Neuronal stem cell (in vitro differentiated cells): ENCODE data around the gene MYO15A.

Source experiments
- DNase-seq: peaks from one replicate; pipeline ENCODE4 v3.0.0-alpha.2; 2013; ENCODE audit warnings: low spot score
- H2AFZ ChIP-seq: one replicate; pipeline ENCODE4 v1.6.1; 2013; ENCODE audit warnings: mild to moderate bottlenecking, low read length, inconsistent platforms
- H2AK5ac ChIP-seq: 2 replicates; pipeline ENCODE4 v1.6.1; 2013; ENCODE audit warnings: low read depth, mild to moderate bottlenecking, inconsistent platforms, low read length, moderate library complexity, mixed read lengths
- H2BK120ac ChIP-seq: 2 replicates; pipeline ENCODE4 v1.6.1; 2013; ENCODE audit warnings: low read depth, mild to moderate bottlenecking, inconsistent platforms, low read length, moderate library complexity, mixed read lengths
- H2BK12ac ChIP-seq: one replicate; pipeline ENCODE4 v1.6.1; 2013; ENCODE audit warnings: low read length, inconsistent platforms
- H2BK15ac ChIP-seq: 2 replicates; pipeline ENCODE4 v1.6.1; 2013; ENCODE audit warnings: mild to moderate bottlenecking, low read length, inconsistent platforms, mixed read lengths
- H2BK5ac ChIP-seq: one replicate; pipeline ENCODE4 v1.6.1; 2013; ENCODE audit warnings: inconsistent platforms, mild to moderate bottlenecking, low read length, moderate library complexity
- H3K14ac ChIP-seq: one replicate; pipeline ENCODE4 v1.6.1; 2013; ENCODE audit warnings: low read length, inconsistent platforms
- H3K18ac ChIP-seq: 2 replicates; pipeline ENCODE4 v1.6.1; 2013; ENCODE audit warnings: low read length, inconsistent platforms
- H3K23ac ChIP-seq: 2 replicates; pipeline ENCODE4 v1.6.1; 2013; ENCODE audit warnings: low read depth, mild to moderate bottlenecking, mixed read lengths, low read length, inconsistent platforms; ENCODE audit not compliant: poor library complexity
- H3K27ac ChIP-seq: replicated peaks from 3 replicates; pipeline ENCODE4 v1.5.1; 2013; ENCODE audit warnings: low read length, inconsistent platforms
- H3K27me3 ChIP-seq, 3 experiments: 2 replicates each; pipeline ENCODE4 v1.6.1; 2013; ENCODE audit warnings: low read length in 3 of 3, mild to moderate bottlenecking in 2 of 3, inconsistent platforms in 1 of 3, low read depth in 1 of 3, mixed read lengths in 1 of 3, moderate library complexity in 1 of 3; ENCODE audit not compliant: control insufficient read depth in 3 of 3, insufficient read depth in 3 of 3
- H3K36me3 ChIP-seq, 2 donors: replicated peaks in 1 of 2; 2 replicates each; pipeline ENCODE4 v1.6.1; 2013; ENCODE audit warnings: low read length in 2 of 2; ENCODE audit not compliant: control insufficient read depth in 2 of 2, insufficient read depth in 2 of 2
- H3K4ac ChIP-seq: 2 replicates; pipeline ENCODE4 v1.6.1; 2013; ENCODE audit warnings: inconsistent platforms, mild to moderate bottlenecking, low read length, moderate library complexity
- H3K4me1 ChIP-seq, 2 donors: 1 replicate in 1 of 2; 2 replicates in 1 of 2; pipeline ENCODE4 v1.6.1; 2013; ENCODE audit warnings: low read length in 2 of 2, low read depth in 1 of 2; ENCODE audit not compliant: control insufficient read depth in 2 of 2, insufficient read depth in 1 of 2
- H3K4me2 ChIP-seq: one replicate; pipeline ENCODE4 v1.6.1; 2013; ENCODE audit warnings: mild to moderate bottlenecking, low read length, inconsistent platforms; ENCODE audit not compliant: insufficient read depth, poor library complexity, severe bottlenecking
- H3K4me3 ChIP-seq, 2 donors: 2 replicates each; pipeline ENCODE4 v1.5.1; 2013; ENCODE audit warnings: low read length in 2 of 2, mild to moderate bottlenecking in 2 of 2, inconsistent platforms in 1 of 2, moderate library complexity in 1 of 2
- H3K79me1 ChIP-seq: one replicate; pipeline ENCODE4 v1.6.1; 2013; ENCODE audit warnings: low read depth, mild to moderate bottlenecking, inconsistent platforms, low read length, moderate library complexity
- H3K9ac ChIP-seq: one replicate; pipeline ENCODE4 v1.6.1; 2013; ENCODE audit warnings: mild to moderate bottlenecking, low read depth, low read length, inconsistent platforms; ENCODE audit not compliant: poor library complexity
- H3K9me3 ChIP-seq, 2 donors: replicated peaks in 1 of 2; 2 replicates each; pipeline versions ENCODE3 to v1.6.1; 2013; ENCODE audit warnings: low read length in 2 of 2, mild to moderate bottlenecking in 2 of 2, inconsistent platforms in 1 of 2, low read depth in 1 of 2, mixed read lengths in 1 of 2, moderate library complexity in 1 of 2; ENCODE audit not compliant: control insufficient read depth in 2 of 2, insufficient read depth in 1 of 2
- H4K8ac ChIP-seq: one replicate; pipeline ENCODE4 v1.6.1; 2013; ENCODE audit warnings: low read depth, mild to moderate bottlenecking, inconsistent platforms, low read length, moderate library complexity
- H4K91ac ChIP-seq: one replicate; pipeline ENCODE4 v1.6.1; 2013; ENCODE audit warnings: low read length, low read depth, mild to moderate bottlenecking, inconsistent platforms; ENCODE audit not compliant: poor library complexity
- WGBS, 2 donors: extraction: QIAGEN DNeasy Blood & Tissue Kit; methylation state at CpG; one replicate each; pipeline ENCODE4 v1.1.7; 2013; ENCODE audit warnings: missing lambda C conversion rate in 2 of 2, mixed read lengths in 1 of 2; ENCODE audit not compliant: insufficient read length in 2 of 2, insufficient replicate concordance in 1 of 2; ENCODE audit errors: extremely low coverage in 2 of 2; 5-methylcytosine and 5-hydroxymethylcytosine counted together

MYO15A gene

GRCh38 chr17:18187821-18188761, 79.5 kb downstream of the MYO15A start:
- H2AFZ ChIP-seq, result no peak overlapping the region
- no peak for DNase-seq
- no peak overlapping the region for H2BK15ac ChIP-seq
- H3K9me3 ChIP-seq, result peaks cover 0 to 2% of the 10 kb centered on the region in 2 donors
- H2BK12ac ChIP-seq, result no peak overlapping the region
- H3K4ac ChIP-seq, result no peak overlapping the region
- H3K4me2 ChIP-seq, result no peak overlapping the region
- H2AK5ac ChIP-seq, result no peak overlapping the region
- H3K9ac ChIP-seq, result no peak overlapping the region
- H3K4me1 ChIP-seq, result peaks cover 24 to 26% of the 10 kb centered on the region in 2 donors
- H3K4me3 ChIP-seq, result no peak overlapping the region
- no peak overlapping the region for H2BK120ac ChIP-seq
- peaks cover 26 to 77% of the 10 kb centered on the region in 2 donors for H3K36me3 ChIP-seq
- no peak overlapping the region for H2BK5ac ChIP-seq
- no peaks in the 10 kb centered on the region for H3K27me3 ChIP-seq
- WGBS, 2 donors, result no CpG with 5 or more reads among the region's 9 CpGs
- no peak overlapping the region for H4K8ac ChIP-seq
- peak overlapping the region; percentile 56 for H3K23ac ChIP-seq
- H4K91ac ChIP-seq, result no peak overlapping the region
- no peak overlapping the region for H3K14ac ChIP-seq
- H3K27ac ChIP-seq, result no peak overlapping the region
- H3K79me1 ChIP-seq, result peaks cover 7% of the 10 kb centered on the region
- H3K18ac ChIP-seq, result no peak overlapping the region

- Histone ChIP-seq H2BK15ac (no peak overlapping the region), H3K14ac (no peak overlapping the region), H3K9ac (no peak overlapping the region), H3K27me3 (no peaks in the 10 kb centered on the region), H3K27ac (no peak overlapping the region), H3K23ac (no peak overlapping the region), H2AK5ac (no peak overlapping the region), H2BK12ac (no peak overlapping the region), H4K91ac (no peak overlapping the region), H3K18ac (no peak overlapping the region), H3K9me3 (peaks cover 0 to 2% of the 10 kb centered on the region in 2 donors), H2BK120ac (no peak overlapping the region), H4K8ac (no peak overlapping the region), H2AFZ (no peak overlapping the region), H3K36me3 (peaks cover 34 to 89% of the 10 kb centered on the region in 2 donors), H3K4me2 (no peak overlapping the region), H3K4me1 (peaks cover 16 to 22% of the 10 kb centered on the region in 2 donors), H3K79me1 (peaks cover 10% of the 10 kb centered on the region), H2BK5ac (no peak overlapping the region), H3K4me3 (no peak overlapping the region), H3K4ac (no peak overlapping the region)
- no peak for DNase-seq
- WGBS, 2 donors, result no CpG with 5 or more reads among the region's 3 CpGs
These were observed 82.2 kb downstream of the MYO15A start for GRCh38 chr17:18190628-18191235.

- Histone ChIP-seq H3K18ac (no peak overlapping the region), H3K4me1 (peaks cover 11 to 17% of the 10 kb centered on the region in 2 donors), H2BK15ac (no peak overlapping the region), H2AFZ (no peak overlapping the region), H2BK5ac (no peak overlapping the region), H3K79me1 (peaks cover 10% of the 10 kb centered on the region), H2BK120ac (no peak overlapping the region), H2AK5ac (no peak overlapping the region), H3K4me3 (no peak overlapping the region), H3K9me3 (peaks cover 0 to 2% of the 10 kb centered on the region in 2 donors), H2BK12ac (no peak overlapping the region), H4K8ac (no peak overlapping the region), H3K27ac (no peak overlapping the region), H3K9ac (no peak overlapping the region), H3K14ac (no peak overlapping the region), H3K4ac (no peak overlapping the region), H3K4me2 (no peak overlapping the region), H4K91ac (no peak overlapping the region), H3K36me3 (peaks cover 31 to 89% of the 10 kb centered on the region in 2 donors), H3K23ac (no peak overlapping the region), H3K27me3 (no peaks in the 10 kb centered on the region)
- WGBS, 2 donors, result no CpG with 5 or more reads among the region's 3 CpGs
- no peak for DNase-seq
These were observed 82.7 kb downstream of the MYO15A start for GRCh38 chr17:18191236-18191667.

- no peak overlapping the region for H3K14ac ChIP-seq
- peaks cover 0 to 2% of the 10 kb centered on the region in 2 donors for H3K9me3 ChIP-seq
- H3K27ac ChIP-seq, result no peak overlapping the region
- H3K79me1 ChIP-seq, result peaks cover 10% of the 10 kb centered on the region
- no peak overlapping the region for H3K4me2 ChIP-seq
- no peak overlapping the region for H3K4ac ChIP-seq
- no peak overlapping the region for H2BK15ac ChIP-seq
- no peak overlapping the region for H2AFZ ChIP-seq
- H2BK12ac ChIP-seq, result no peak overlapping the region
- DNase-seq, result no peak
- H3K4me3 ChIP-seq, result no peak overlapping the region
- no CpG with 5 or more reads among the region's 2 CpGs for WGBS, 2 donors
- no peak overlapping the region for H2BK120ac ChIP-seq
- peaks cover 33 to 89% of the 10 kb centered on the region in 2 donors for H3K36me3 ChIP-seq
- H4K91ac ChIP-seq, result no peak overlapping the region
- no peak overlapping the region for H3K9ac ChIP-seq
- H2BK5ac ChIP-seq, result no peak overlapping the region
- no peak overlapping the region for H3K18ac ChIP-seq
- no peaks in the 10 kb centered on the region for H3K27me3 ChIP-seq
- H3K4me1 ChIP-seq, result peaks cover 6 to 11% of the 10 kb centered on the region in 2 donors
- no peak overlapping the region for H3K23ac ChIP-seq
- no peak overlapping the region for H2AK5ac ChIP-seq
- H4K8ac ChIP-seq, result no peak overlapping the region
These were observed 83.4 kb downstream of the MYO15A start for GRCh38 chr17:18191967-18192366.
